AG04450 (cell line): ENCODE measurements around the gene FUT6. TPM values are rescaled to one million over a fixed set of nuclear protein-coding genes. Genes with fewer than 3 reads are reported as not detected.

ENCODE experiments used
- CTCF ChIA-PET: fragments of 300-600, 350-600 bp; formaldehyde crosslinking; extraction: SDS; loops from one replicate; lab custom pipeline; 2022; ENCODE audit warnings: antibody characterized with exemption, inconsistent platforms; lab: Charles Lee
- POLR2A ChIA-PET: fragments of 350-600 bp; formaldehyde crosslinking; extraction: SDS; loops from one replicate; lab custom pipeline; 2021; ENCODE audit warnings: antibody characterized with exemption, inconsistent platforms; lab: Yijun Ruan, JAX
- DNase-seq: peaks from one replicate; pipeline ENCODE4 v3.0.0-alpha.2; 2011; ENCODE audit warnings: low read depth, low spot score
- H3K27ac ChIP-seq: one replicate; pipeline ENCODE4 v1.5.1; 2012; ENCODE audit warnings: low read depth, low read length, control low read depth
- H3K27me3 ChIP-seq: one replicate; pipeline ENCODE4 v1.6.0; 2012; ENCODE audit warnings: low read length; ENCODE audit not compliant: control insufficient read depth, insufficient read depth
- H3K4me3 ChIP-seq: 2 replicates; pipeline ENCODE4 v1.5.1; 2011; ENCODE audit warnings: mild to moderate bottlenecking, low read depth, low read length, control low read depth
- H3K9me3 ChIP-seq: 2 replicates; pipeline ENCODE4 v1.5.1; 2012; ENCODE audit warnings: low read length; ENCODE audit not compliant: control insufficient read depth, insufficient read depth
- CTCF ChIP-seq: IDR thresholded peaks from 2 replicates; pipeline ENCODE4 v1.5.1; 2011; ENCODE audit warnings: low read depth, low read length, control low read depth, inconsistent platforms
- polyA plus RNA-seq: library from polyadenylated mRNA; depleted of rRNA; stranded (reverse); fragments of >200 nt; gene quantifications from 2 replicates; pipeline ENCODE4 v1.2.3, GENCODE V29; 2011

The FUT6 gene
- polyA plus RNA-seq, 1 experiment: not detected

GRCh38 chr19:5881543-5882299 lies 42.2 kb upstream of the FUT6 start:
- Histone ChIP-seq H3K9me3 (peaks cover 4% of the 10 kb centered on the region; the same call in 1 of the 2 replicates), H3K27me3 (peaks cover 2% of the 10 kb centered on the region), H3K4me3 (no peak overlapping the region), H3K27ac (no peak overlapping the region)
- no peak for TF ChIP-seq CTCF
- POLR2A ChIA-PET: no interaction called here
- no peak for DNase-seq
- CTCF ChIA-PET: interaction anchor here (4.2 kb wide), 1 partner anchor 78 kb away, joined by 19 read pairs; no protein-coding TSS in a partner anchor

GRCh38 chr19:5880604-5881078 lies 41.1 kb upstream of the FUT6 start:
- TF ChIP-seq CTCF: no peak
- ChIA-PET POLR2A (interaction anchor here (0.5 to 0.7 kb wide), 2 partner anchors 51 to 74 kb away, joined by 3 read pairs; no protein-coding TSS in a partner anchor), CTCF (interaction anchor here (3.9 kb wide), 1 partner anchor 77 kb away, joined by 20 read pairs; no protein-coding TSS in a partner anchor)
- peak; percentile 62 for DNase-seq
- H3K27me3 ChIP-seq: peaks cover 6% of the 10 kb centered on the region
- no peak overlapping the region for H3K4me3 ChIP-seq
- no peaks in the 10 kb centered on the region; the same call in 1 of the 2 replicates for H3K9me3 ChIP-seq
- peak overlapping the region; percentile 11 for H3K27ac ChIP-seq

- H3K27ac ChIP-seq: no peak overlapping the region
- no peaks in the 10 kb centered on the region; the same call in 1 of the 2 replicates for H3K9me3 ChIP-seq
- H3K4me3 ChIP-seq: no peak overlapping the region
- ChIA-PET CTCF (interaction anchor here (3.9 kb wide), 1 partner anchor 76 kb away, joined by 20 read pairs; no protein-coding TSS in a partner anchor), POLR2A (interaction anchor here (0.5 to 0.7 kb wide), 2 partner anchors 51 to 74 kb away, joined by 3 read pairs; no protein-coding TSS in a partner anchor)
- no peak for TF ChIP-seq CTCF
- DNase-seq: no peak
- H3K27me3 ChIP-seq: peaks cover 6% of the 10 kb centered on the region
These were observed 40.7 kb upstream of the FUT6 start for GRCh38 chr19:5880196-5880595.

- H3K27me3 ChIP-seq: peaks cover 6% of the 10 kb centered on the region
- ChIA-PET POLR2A (no interaction called here), CTCF (interaction anchor here (0.7 to 3.9 kb wide), 2 partner anchors 49 to 74 kb away, joined by 3 to 20 read pairs; no protein-coding TSS in a partner anchor)
- H3K9me3 ChIP-seq: peaks cover 3% of the 10 kb centered on the region; the same call in 1 of the 2 replicates
- DNase-seq: no peak
- no peak overlapping the region for H3K27ac ChIP-seq
- H3K4me3 ChIP-seq: no peak overlapping the region
- TF ChIP-seq CTCF: no peak
These were observed 38.4 kb upstream of the FUT6 start for GRCh38 chr19:5877882-5878281.
